DMS53 treated with DMSO at 0.1 percent for 48 hours (cell line): Measurements from ENCODE around the gene ID1.
"Not testable (repeated sequence)": the region's sequence is repeated elsewhere in the genome, so short reads cannot be mapped to it uniquely, and the experiment has no call there.

ENCODE experiments used
- DNase-seq: peaks from one replicate; lab custom pipeline; 2025; ENCODE audit not compliant: unreplicated experiment; lab: John Stamatoyannopoulos, UW

Gene ID1

DNA sequence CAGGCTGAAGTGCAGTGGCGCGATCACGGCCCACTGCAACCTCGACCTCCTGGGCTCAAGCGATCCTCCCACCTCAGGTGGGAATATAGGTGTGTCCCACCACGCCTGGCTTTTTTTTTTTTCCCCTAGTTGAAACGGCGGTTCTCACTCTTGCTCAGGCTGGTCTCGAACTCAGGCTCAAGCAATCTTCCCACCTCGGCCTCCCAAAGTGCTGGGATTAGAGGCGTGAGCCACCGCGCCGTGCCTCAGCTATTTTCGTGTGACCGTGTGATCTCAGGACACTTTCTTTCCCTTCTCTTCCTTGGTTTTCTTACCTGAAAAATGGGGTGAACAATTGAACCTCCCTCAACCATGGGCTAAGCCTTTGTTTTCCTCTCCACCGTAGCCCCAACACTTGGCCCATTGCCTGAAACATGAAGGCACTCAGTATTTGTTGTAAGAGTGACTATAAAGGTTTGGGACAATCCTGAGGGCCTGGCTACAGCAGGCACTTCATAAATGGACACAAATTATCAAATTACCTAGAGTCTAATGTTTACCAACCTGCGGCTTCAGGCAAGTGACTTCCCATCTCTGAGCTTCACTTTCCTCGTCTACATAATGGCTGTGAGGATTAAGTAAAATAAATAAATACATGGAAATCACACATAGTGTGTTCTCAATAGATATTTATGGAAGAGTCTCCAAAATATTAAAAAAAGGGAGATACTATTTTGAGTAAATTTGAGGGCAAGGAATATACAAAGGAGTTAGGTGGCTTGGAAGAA is 31.4 kb upstream of the ID1 start:
- DNase-seq, result peak; percentile 89

GRCh38 chr20:31574986-31575385 is 30.1 kb upstream of the ID1 start:
- DNase-seq, result not testable (repeated sequence)

GRCh38 chr20:31576751-31577150 is 28.3 kb upstream of the ID1 start:
- no peak for DNase-seq

DNA sequence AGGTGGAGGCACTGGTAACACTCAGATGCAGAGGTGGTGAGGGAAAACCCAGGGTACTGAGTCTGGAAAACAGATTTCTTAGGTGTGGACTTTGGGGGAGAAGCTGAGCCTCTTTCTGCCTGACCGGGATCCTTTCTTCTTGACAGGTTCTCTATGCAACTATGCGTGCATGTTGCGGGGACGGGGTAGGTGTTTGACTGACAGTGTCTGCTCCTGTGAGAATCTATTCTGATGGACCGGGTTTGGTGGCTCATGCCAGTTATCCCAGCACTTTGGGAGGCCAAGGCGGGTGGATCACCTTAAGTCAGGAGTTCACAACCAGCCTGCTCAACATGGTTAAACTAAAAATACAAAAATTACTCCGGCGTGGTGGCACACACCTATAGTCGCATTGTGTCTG is 27.9 kb upstream of the ID1 start:
- DNase-seq, result no peak

GRCh38 chr20:31578448-31579138 is 26.5 kb upstream of the ID1 start:
- no peak for DNase-seq

DNA sequence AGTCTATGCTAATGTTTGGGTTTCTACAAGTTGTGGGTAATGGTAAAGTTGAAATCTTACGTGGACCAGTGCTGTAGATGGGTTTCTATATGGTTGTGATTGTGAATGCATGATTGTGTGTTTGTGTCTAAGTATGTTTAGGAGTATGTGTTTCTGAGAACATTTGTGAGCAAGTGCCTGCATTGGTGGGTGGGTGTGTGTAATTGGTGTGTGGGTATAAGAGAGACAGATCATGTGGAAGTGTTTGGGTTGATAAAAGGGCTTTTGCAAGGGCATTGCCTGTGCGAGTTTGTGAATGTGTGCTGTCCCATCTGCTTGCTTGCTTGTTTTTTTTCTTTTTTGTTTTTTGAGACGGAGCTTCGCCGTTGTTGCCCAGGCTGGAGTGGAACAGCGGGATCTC is 25.8 kb upstream of the ID1 start:
- no peak for DNase-seq

DNA sequence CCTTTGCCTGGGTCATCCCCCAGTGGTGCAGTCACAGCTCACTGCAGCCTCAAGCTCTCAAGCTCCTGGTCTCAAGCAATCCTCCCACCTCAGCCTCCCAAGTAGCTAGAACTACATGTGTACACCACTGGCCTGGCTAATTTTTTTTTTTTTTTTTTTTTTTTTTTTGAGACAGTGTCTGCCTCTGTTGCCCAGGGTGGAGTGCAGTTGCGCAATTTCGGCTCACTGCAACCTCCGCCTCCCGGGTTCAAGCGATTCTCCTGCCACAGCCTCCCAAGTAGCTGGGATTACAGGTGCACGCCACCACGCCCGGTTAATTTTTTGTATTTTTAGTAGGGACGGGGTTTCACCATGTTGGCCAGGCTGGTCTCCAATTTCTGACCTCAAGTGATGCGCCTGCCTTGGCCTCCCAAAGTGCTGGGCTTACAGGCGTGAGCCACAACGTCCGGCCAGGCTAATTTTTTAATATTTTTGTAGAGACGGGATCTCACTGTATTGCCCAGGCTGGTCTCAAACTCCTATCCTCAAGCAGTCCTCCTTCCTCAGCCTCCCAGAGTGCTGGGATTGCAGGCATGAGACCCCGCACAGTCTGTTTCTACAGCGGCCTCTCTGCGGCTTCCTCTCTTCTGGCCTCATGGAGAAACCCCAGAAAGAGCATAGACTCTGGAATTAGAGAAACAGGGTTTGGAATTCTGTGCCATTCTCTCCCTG is 25.0 kb upstream of the ID1 start:
- DNase-seq, result not testable (repeated sequence)

GRCh38 chr20:31580706-31581105 is 24.4 kb upstream of the ID1 start:
- DNase-seq, result no peak

DNA sequence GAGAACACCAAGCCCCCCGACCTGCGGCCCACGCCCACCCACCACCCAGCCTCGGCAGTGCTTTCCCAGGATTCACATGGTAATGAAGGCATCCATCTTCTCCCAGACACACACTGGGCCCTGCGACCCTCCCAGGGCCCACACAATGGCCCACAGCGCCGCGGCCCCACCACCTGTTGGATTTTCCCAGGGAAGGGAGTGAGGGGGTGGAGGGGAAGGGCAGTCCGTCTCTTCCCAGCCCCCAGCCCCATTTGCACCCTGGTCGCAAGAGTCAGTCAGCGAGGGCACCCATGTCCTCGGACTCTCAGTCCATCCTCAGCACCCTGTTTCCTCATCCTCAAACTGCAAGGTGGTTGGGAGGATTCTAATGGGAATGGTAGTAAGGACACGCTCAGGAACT is 23.7 kb upstream of the ID1 start:
- no peak for DNase-seq

- DNase-seq, result no peak
Measured at GRCh38 chr20:31587545-31588389, 17.3 kb upstream of the ID1 start.

GRCh38 chr20:31590717-31591225 is 14.3 kb upstream of the ID1 start:
- no peak for DNase-seq

DNA sequence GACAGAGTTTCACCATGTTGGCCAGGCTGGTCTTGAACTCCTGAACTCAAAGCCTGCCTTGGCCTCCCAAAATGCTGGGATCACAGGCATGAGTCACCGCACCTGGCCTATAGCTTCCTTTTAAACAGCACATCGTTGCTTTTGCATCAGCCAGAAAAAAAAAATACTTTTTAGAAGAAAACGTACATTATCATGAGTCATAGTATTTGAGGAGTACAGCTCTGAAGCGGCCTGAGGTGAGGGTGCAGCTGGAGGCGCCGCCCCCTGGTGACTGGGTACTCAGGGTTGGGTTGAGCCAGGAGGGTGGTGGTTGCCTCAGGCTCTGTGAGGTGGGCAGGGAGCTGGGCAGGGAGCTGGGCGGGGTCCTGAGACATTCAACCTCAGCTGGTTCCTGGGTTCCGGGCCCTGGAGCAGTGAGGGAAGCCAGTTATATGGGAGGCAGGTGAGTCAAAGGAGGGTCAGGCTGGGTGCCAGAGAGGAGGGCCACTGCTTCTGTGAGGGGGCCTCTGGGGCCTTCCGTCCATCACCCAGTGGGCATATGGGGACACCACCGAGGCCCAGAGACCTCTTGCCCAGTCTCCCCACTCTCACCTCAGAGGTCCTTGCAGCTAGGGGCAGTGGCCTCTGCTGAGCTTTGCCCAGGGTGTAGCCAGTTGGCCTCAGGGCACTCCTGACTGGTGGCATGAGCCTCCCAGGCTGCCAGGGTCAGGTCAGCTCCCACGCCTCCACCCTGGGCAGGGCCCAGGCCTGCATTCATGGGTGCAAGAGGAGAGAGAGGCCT is 11.7 kb upstream of the ID1 start:
- DNase-seq, result peak; percentile 86

GRCh38 chr20:31594002-31594557 is 11.0 kb upstream of the ID1 start:
- DNase-seq, result no peak

GRCh38 chr20:31594558-31595379 is 10.3 kb upstream of the ID1 start:
- no peak for DNase-seq

GRCh38 chr20:31595380-31595653 is 9.8 kb upstream of the ID1 start:
- DNase-seq, result no peak

- DNase-seq, result no peak
Measured at GRCh38 chr20:31595654-31596411, 9.3 kb upstream of the ID1 start.

- DNase-seq, result not testable (repeated sequence)
Measured at GRCh38 chr20:31596412-31596715, 8.7 kb upstream of the ID1 start.

- DNase-seq, result peak; percentile 6
Measured at GRCh38 chr20:31596831-31597480, 8.1 kb upstream of the ID1 start.
